GM12891 (cell line): ENCODE results near the gene NEIL1.

Experiments used
- POLR2A ChIP-seq: IDR thresholded peaks from 2 replicates; pipeline ENCODE4 v1.6.1; 2011; ENCODE audit warnings: low read depth, low read length, control low read depth
- POLR2AphosphoS5 ChIP-seq: IDR thresholded peaks from 2 replicates; pipeline ENCODE4 v1.6.1; 2011; ENCODE audit warnings: low read depth, low read length, control low read depth
- TAF1 ChIP-seq: IDR thresholded peaks from 2 replicates; pipeline ENCODE4 v1.6.1; 2011; ENCODE audit warnings: low read depth, low read length, control low read depth

- TF ChIP-seq POLR2AphosphoS5 (no peak), TAF1 (no peak), POLR2A (no peak)
Measured at GRCh38 chr15:75350601-75351361, 3.9 kb downstream of the NEIL1 start.
